Ovary (tissue), 9 donors: ENCODE data around the gene SH3GLB2. TPM values are rescaled to one million over a fixed set of nuclear protein-coding genes. Genes with fewer than 3 reads are reported as not detected.
"Not testable (repeated sequence)": the region's sequence is repeated elsewhere in the genome, so short reads cannot be mapped to it uniquely, and the experiment has no call there.

ENCODE experiments used
- DNase-seq, 5 donors: peaks; one replicate each; pipeline ENCODE4 v3.0.0-alpha.2; 2019 to 2020
- H3K27ac ChIP-seq, 2 donors: fragments of 200-600 bp; one replicate each; pipeline versions ENCODE4 v1.5.1 to v1.8.0; 2019 to 2022
- H3K27me3 ChIP-seq: fragments of 200-600 bp; one replicate; pipeline ENCODE4 v1.8.0; 2022
- H3K36me3 ChIP-seq: fragments of 200-600 bp; sonication (generic); one replicate; pipeline ENCODE4 v1.5.1; 2019
- H3K4me1 ChIP-seq: one replicate; pipeline ENCODE4 v1.8.1; 2013; ENCODE audit warnings: mild to moderate bottlenecking, moderate library complexity; ENCODE audit not compliant: insufficient read depth
- H3K4me3 ChIP-seq: fragments of 200-600 bp; sonication (generic); one replicate; pipeline ENCODE4 v1.5.1; 2017
- H3K9me3 ChIP-seq, 2 donors: fragments of 200-600 bp in 1 of 2; sonication (generic) in 1 of 2; one replicate each; pipeline versions ENCODE4 v1.5.1 to v1.8.1; 2013 to 2019; ENCODE audit warnings: mild to moderate bottlenecking in 1 of 2, moderate library complexity in 1 of 2
- CTCF ChIP-seq, 3 donors: fragments of 450-650 bp in 2 of 3; fragments of 200-600 bp in 1 of 3; IDR thresholded peaks; one replicate each; pipeline versions ENCODE4 v1.5.1 to v1.8.0; 2016 to 2022; ENCODE audit warnings: antibody characterized with exemption in 3 of 3, mild to moderate bottlenecking in 1 of 3
- EP300 ChIP-seq: sonication (generic); formaldehyde crosslinking; IDR thresholded peaks from one replicate; pipeline ENCODE4 v1.6.1; 2017; ENCODE audit warnings: antibody characterized with exemption
- POLR2A ChIP-seq: fragments of 450-650 bp; IDR thresholded peaks from one replicate; pipeline ENCODE4 v1.6.1; 2017; ENCODE audit warnings: antibody characterized with exemption, mild to moderate bottlenecking, moderate library complexity
- WGBS, 3 donors: extraction: QIAGEN DNeasy Blood & Tissue Kit in 1 of 3; methylation state at CpG; one replicate each; pipeline versions ENCODE4 v1.1.5 to v1.1.7; 2013 to 2017; 5-methylcytosine and 5-hydroxymethylcytosine counted together
- intact Hi-C, 4 donors: fragments of 100-400 bp; cut with DNase I; formaldehyde crosslinking; loops; one replicate each; pipeline versions ENCODE4 v1.11.0 to v1.15.1; 2022 to 2023
- polyA plus RNA-seq, 2 donors: library from polyadenylated mRNA; stranded (reverse); fragments of 200-250 nt in 1 of 2; fragments of 350-450 nt in 1 of 2; fragmentation: Illumina TruSeq in 1 of 2; extraction: RNeasy Lipid Tissue Mini Kit (QIAGEN cat#74804) in 1 of 2; gene quantifications; one replicate each; pipeline ENCODE4 v1.2.3, GENCODE V29; 2013 to 2014
- total RNA-seq, 7 donors: library from RNA; depleted of rRNA in 2 of 7; stranded (reverse); fragments of >200 nt in 2 of 7; fragmentation: NEBNext Ultra II Directional in 3 of 7; extraction: Animal tissue kit (Norgen Biotek cat#: 25700) in 3 of 7; gene quantifications; one replicate each; pipeline versions ENCODE4 v1.1.0 to v1.2.4, GENCODE V29; 2016 to 2023
- donor health status: DM: no; HTN: no; CAD: no; lungs with moderate emphysema.
- donor health status: DM: no; HTN: no; CAD: no.
- donor health status: Bipolar disorder and iron deficiency.
- donor health status: DM: yes; HTN: yes; CAD: no.
- donor health status: DM: no; HTN: no; CAD: no.
- donor health status: DM: yes; HTN: yes; CAD: no.

Gene SH3GLB2
- total and polyA plus RNA-seq, 9 donors = 11.8 to 112 (median 88.8) TPM

- no peak overlapping the region for H3K27ac ChIP-seq
- DNase-seq = no peak
- H3K4me1 ChIP-seq = no peaks in the 10 kb centered on the region
- 86 to 94% (median 86%) methylated on average over 3 of the region's 3 CpGs for WGBS, 3 donors
- intact Hi-C loops = no loop called here
- no peak overlapping the region for H3K4me3 ChIP-seq
- H3K36me3 ChIP-seq = no peaks in the 10 kb centered on the region
- no peaks in the 10 kb centered on the region for H3K27me3 ChIP-seq
- no peaks in the 10 kb centered on the region for H3K9me3 ChIP-seq
- TF ChIP-seq EP300 (no peak), CTCF (IDR thresholded peaks at IDR 0.05) (no peak), POLR2A (no peak)
Observed at GRCh38 chr9:128979111-128979510, 49.0 kb downstream of the SH3GLB2 start.

GRCh38 chr9:128972956-128973355 is 55.2 kb downstream of the SH3GLB2 start:
- TF ChIP-seq POLR2A (no peak), EP300 (no peak), CTCF (IDR thresholded peaks at IDR 0.05) (no peak)
- intact Hi-C loops = no loop called here
- 38 to 71% (median 55%) methylated on average over 4 of the region's 4 CpGs for WGBS, 3 donors

GRCh38 chr9:128969491-128969890 is 58.6 kb downstream of the SH3GLB2 start:
- no peak overlapping the region for H3K4me3 ChIP-seq
- no peaks in the 10 kb centered on the region for H3K4me1 ChIP-seq
- H3K27ac ChIP-seq = no peak overlapping the region
- H3K27me3 ChIP-seq = no peaks in the 10 kb centered on the region
- DNase-seq = no peak
- H3K36me3 ChIP-seq = no peaks in the 10 kb centered on the region
- 81 to 90% (median 83%) methylated on average over 5 of the region's 5 CpGs for WGBS, 3 donors
- TF ChIP-seq POLR2A = no peak
- TF ChIP-seq EP300 = no peak
- no peak for TF ChIP-seq CTCF (IDR thresholded peaks at IDR 0.05)
- intact Hi-C loops = no loop called here
- H3K9me3 ChIP-seq = no peaks in the 10 kb centered on the region

More at GRCh38 chr9:128972956-128973355, 55.2 kb downstream of the SH3GLB2 start:
- H3K27ac ChIP-seq = no peak overlapping the region
- no peaks in the 10 kb centered on the region for H3K9me3 ChIP-seq
- no peak overlapping the region for H3K4me3 ChIP-seq
- no peaks in the 10 kb centered on the region for H3K27me3 ChIP-seq
- H3K4me1 ChIP-seq = no peaks in the 10 kb centered on the region
- DNase-seq = no peak
- H3K36me3 ChIP-seq = no peaks in the 10 kb centered on the region

- H3K4me3 ChIP-seq, H3K9me3 ChIP-seq, H3K36me3 ChIP-seq, H3K4me1 ChIP-seq, intact Hi-C loops, H3K27ac ChIP-seq, H3K27me3 ChIP-seq, DNase-seq: not testable (repeated sequence)
- 94 to 97% (median 95%) methylated on average over 9 of the region's 9 CpGs for WGBS, 3 donors
Observed at GRCh38 chr9:128961403-128961802, 66.7 kb downstream of the SH3GLB2 start.

Other genes starting within 250 kb of the SH3GLB2 start
- gene TBC1D13, start 241.1 kb downstream of the SH3GLB2 start, total RNA-seq = 10 to 100 TPM; 10.7 to 31.1 (median 26.3) TPM
- gene TBC1D13, start 241.1 kb downstream of the SH3GLB2 start, polyA plus RNA-seq = 10 to 100 TPM; 15.2 to 32.2 TPM
- gene ENDOG, start 209.8 kb downstream of the SH3GLB2 start, total RNA-seq = 10 to 100 TPM; 14.6 to 23.7 (median 20.3) TPM
- gene ENDOG, start 209.8 kb downstream of the SH3GLB2 start, polyA plus RNA-seq = 10 to 100 TPM in 1 of 2 donors, 1 to 10 TPM in 1; 3.6 to 13.7 TPM
- gene SPOUT1, start 198.5 kb downstream of the SH3GLB2 start, total RNA-seq = 10 to 100 TPM; 10.7 to 47.9 (median 26.5) TPM
- gene SPOUT1, start 198.5 kb downstream of the SH3GLB2 start, polyA plus RNA-seq = 10 to 100 TPM in 1 of 2 donors, 1 to 10 TPM in 1; 6.3 to 18.5 TPM
- 10 to 100 TPM in 1 of 7 donors, 1 to 10 TPM in 6; 4.6 to 10.2 (median 6.1) TPM for gene KYAT1, start 146.4 kb downstream of the SH3GLB2 start, total RNA-seq
- 1 to 10 TPM; 4.2 to 5.8 TPM for gene KYAT1, start 146.4 kb downstream of the SH3GLB2 start, polyA plus RNA-seq
- gene LRRC8A, start 146.2 kb downstream of the SH3GLB2 start, total RNA-seq = 10 to 100 TPM; 18.1 to 39.7 (median 26.4) TPM
- gene LRRC8A, start 146.2 kb downstream of the SH3GLB2 start, polyA plus RNA-seq = 10 to 100 TPM; 21.2 to 28.5 TPM
- gene PHYHD1, start 107.3 kb downstream of the SH3GLB2 start, total RNA-seq = 10 to 100 TPM; 24.8 to 63.9 (median 43.1) TPM
- 10 to 100 TPM; 41.1 to 50.4 TPM for gene PHYHD1, start 107.3 kb downstream of the SH3GLB2 start, polyA plus RNA-seq
- 10 to 100 TPM in 5 of 7 donors, 1 to 10 TPM in 2; 6.1 to 14.9 (median 12.6) TPM for gene DOLK, start 80.7 kb downstream of the SH3GLB2 start, total RNA-seq
- 10 to 100 TPM in 1 of 2 donors, 1 to 10 TPM in 1; 9.5 to 12.0 TPM for gene DOLK, start 80.7 kb downstream of the SH3GLB2 start, polyA plus RNA-seq
- 10 to 100 TPM; 12.5 to 43.8 (median 30.7) TPM for gene NUP188, start 80.6 kb downstream of the SH3GLB2 start, total RNA-seq
- gene NUP188, start 80.6 kb downstream of the SH3GLB2 start, polyA plus RNA-seq = 10 to 100 TPM; 10.6 to 25.1 TPM
- gene MIGA2, start 8.3 kb upstream of the SH3GLB2 start, total RNA-seq = 10 to 100 TPM; 18.7 to 36.5 (median 25.5) TPM
- 10 to 100 TPM in 1 of 2 donors, 1 to 10 TPM in 1; 2.5 to 21.7 TPM for gene MIGA2, start 8.3 kb upstream of the SH3GLB2 start, polyA plus RNA-seq
- 10 to 100 TPM in 3 of 7 donors, 1 to 10 TPM in 4; 3.3 to 16.2 (median 9.4) TPM for gene DOLPP1, start 52.8 kb upstream of the SH3GLB2 start, total RNA-seq
- gene DOLPP1, start 52.8 kb upstream of the SH3GLB2 start, polyA plus RNA-seq = 1 to 10 TPM; 6.8 to 8.6 TPM
- 10 to 100 TPM; 23.0 to 42.7 (median 39.1) TPM for gene CRAT, start 82.5 kb upstream of the SH3GLB2 start, total RNA-seq
- gene CRAT, start 82.5 kb upstream of the SH3GLB2 start, polyA plus RNA-seq = 10 to 100 TPM; 28.7 to 29.9 TPM
- 100 to 1,000 TPM in 3 of 7 donors, 10 to 100 TPM in 4; 32.1 to 107 (median 89.2) TPM for gene PTPA, start 83.1 kb upstream of the SH3GLB2 start, total RNA-seq
- 10 to 100 TPM; 62.9 to 97.8 TPM for gene PTPA, start 83.1 kb upstream of the SH3GLB2 start, polyA plus RNA-seq
- gene IER5L, start 149.9 kb upstream of the SH3GLB2 start, total RNA-seq = 10 to 100 TPM; 15.4 to 74.3 (median 45.0) TPM
- 10 to 100 TPM in 1 of 2 donors, 1 to 10 TPM in 1; 2.5 to 14.9 TPM for gene IER5L, start 149.9 kb upstream of the SH3GLB2 start, polyA plus RNA-seq